Myocyte (in vitro differentiated cells): ENCODE results near the gene SND1. TPM values are rescaled to one million over a fixed set of nuclear protein-coding genes. Genes with fewer than 3 reads are reported as not detected.

Experiments
- DNase-seq: peaks from one replicate; pipeline ENCODE4 v3.0.0-alpha.2; 2012; ENCODE audit warnings: low read depth
- total RNA-seq: library from RNA; depleted of rRNA; stranded (reverse); fragments of >200 nt; gene quantifications from 2 replicates; pipeline ENCODE4 v1.2.3, GENCODE V29; 2014

SND1 gene
- total RNA-seq, 1 donor from 2014 or later: 218 TPM

DNA sequence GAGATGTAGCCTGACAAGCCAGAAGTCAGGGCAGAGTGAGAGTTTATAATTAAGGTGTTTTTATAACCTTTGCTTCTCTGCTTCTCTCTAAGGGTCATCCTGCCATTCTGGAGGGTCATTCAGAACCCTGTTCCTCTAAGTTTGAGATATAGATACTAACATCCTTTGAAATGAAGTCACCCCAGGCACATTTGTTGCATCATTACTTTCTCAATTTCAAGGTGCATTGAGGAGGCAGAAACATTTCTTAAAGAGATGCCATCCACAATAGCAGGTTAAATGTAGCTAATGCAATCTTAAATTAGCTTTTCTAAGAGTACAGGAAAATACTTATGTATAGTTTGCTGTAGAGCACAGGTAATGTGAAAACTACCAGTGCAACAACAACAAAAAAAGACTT lies 272.9 kb downstream of the SND1 start:
- no peak for DNase-seq

GRCh38 chr7:127927348-127927696 lies 275.3 kb downstream of the SND1 start:
- no peak for DNase-seq

GRCh38 chr7:127928222-127928621 lies 276.2 kb downstream of the SND1 start:
- DNase-seq: no peak

DNA sequence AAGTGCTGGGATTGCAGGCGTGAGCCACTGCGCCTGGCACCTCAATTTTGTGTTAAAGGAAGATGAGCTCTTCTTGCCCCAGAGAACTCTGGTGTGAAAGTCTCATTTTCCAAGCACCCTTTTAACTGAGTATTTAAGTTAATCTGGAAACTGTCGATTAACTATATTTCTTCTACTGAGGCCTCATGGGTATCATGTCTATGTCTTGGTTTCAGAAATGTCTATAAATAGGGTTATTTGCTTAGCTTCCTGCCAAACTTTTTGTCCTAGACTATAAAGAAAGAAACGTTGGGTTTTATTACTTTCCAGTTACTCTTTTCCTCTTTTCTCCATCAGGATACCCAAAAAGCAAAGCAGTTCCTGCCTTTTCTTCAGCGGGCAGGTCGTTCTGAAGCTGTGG lies 276.9 kb downstream of the SND1 start:
- no peak for DNase-seq

GRCh38 chr7:127930341-127931328 lies 278.6 kb downstream of the SND1 start:
- DNase-seq: no peak

DNA sequence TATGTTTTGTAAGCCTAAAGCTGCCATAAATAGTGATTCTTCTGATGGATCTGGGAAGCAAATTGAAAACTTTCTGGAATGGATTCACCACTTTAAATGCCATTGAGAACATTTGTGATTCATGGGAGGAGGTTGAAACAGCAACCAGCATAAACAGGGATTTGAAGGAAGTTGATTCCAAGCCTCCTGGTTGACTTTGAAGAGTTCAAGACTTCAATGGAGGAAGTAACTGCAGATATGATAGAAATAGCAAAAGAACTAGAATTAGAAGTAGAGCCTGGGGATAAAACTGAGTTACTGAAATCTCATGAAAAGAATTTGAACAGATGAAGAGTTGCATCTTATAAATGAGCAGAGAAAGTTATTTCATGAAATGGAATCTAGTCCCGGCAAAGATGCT lies 280.1 kb downstream of the SND1 start:
- no peak for DNase-seq

- no peak for DNase-seq
Measured at GRCh38 chr7:127932496-127932895, 280.5 kb downstream of the SND1 start.

- no peak for DNase-seq
Measured at GRCh38 chr7:127933146-127933545, 281.2 kb downstream of the SND1 start.

GRCh38 chr7:127934711-127935110 lies 282.7 kb downstream of the SND1 start:
- DNase-seq: no peak

GRCh38 chr7:127935847-127936376 lies 283.9 kb downstream of the SND1 start:
- DNase-seq: no peak

GRCh38 chr7:127937066-127937680 lies 285.2 kb downstream of the SND1 start:
- DNase-seq: no peak

- peak; percentile 92 for DNase-seq
Measured at GRCh38 chr7:127938588-127938987, 286.6 kb downstream of the SND1 start.

GRCh38 chr7:127940381-127941160 lies 288.6 kb downstream of the SND1 start:
- peak; percentile 19 for DNase-seq

- no peak for DNase-seq
Measured at GRCh38 chr7:127941476-127942210, 289.6 kb downstream of the SND1 start.

DNA sequence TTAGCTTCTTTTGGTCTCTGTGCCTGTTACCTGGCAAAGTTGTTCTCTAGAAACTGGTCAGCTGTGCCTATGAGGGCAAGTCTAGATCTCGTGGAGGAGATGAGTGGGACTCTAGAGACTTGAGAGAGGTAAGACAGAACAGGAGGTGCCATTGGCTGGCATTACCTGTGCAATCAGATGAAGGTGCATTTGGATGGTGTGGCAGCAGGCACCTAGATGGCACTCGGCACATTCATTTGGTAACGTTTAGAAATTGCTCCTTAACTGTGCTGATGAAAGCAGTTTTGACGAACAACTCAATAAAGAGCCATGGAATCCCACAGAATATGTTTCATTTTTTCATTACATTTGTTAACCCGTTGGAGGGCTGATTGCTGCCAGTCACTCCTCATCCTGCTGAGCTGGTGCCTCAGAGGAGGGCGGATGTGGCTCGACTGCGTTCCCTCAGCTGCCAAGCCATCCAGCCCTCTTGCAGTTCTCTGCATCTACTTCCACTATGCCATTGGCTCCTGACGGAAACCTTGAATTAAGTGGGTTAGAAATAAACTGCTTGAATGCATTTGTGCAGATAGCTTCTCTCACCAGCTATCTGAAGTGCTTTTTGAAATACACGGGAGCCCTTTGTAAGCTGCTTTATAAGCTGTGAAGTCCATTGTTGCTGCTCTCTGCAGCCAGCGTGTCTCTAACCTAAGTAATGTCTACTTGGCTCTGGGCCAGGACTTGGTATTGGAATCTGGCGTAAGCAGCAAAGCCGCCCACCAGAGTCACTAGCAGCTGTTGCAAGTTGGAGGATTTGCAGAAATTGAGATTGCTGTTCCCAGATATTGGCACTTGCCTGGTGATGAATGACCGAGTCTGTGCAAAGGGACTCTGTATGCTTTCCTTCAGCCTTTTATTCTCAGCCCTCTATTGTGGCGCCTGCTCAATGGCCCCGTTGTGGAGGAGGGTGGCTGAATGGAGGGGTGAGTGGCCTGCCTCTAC lies 291.8 kb downstream of the SND1 start:
- peak; percentile 75 for DNase-seq

GRCh38 chr7:127946111-127946510 lies 294.1 kb downstream of the SND1 start:
- no peak for DNase-seq

- DNase-seq: no peak
Measured at GRCh38 chr7:127946847-127947246, 294.9 kb downstream of the SND1 start.

- no peak for DNase-seq
Measured at GRCh38 chr7:127948312-127948711, 296.3 kb downstream of the SND1 start.

GRCh38 chr7:127948930-127949329 lies 296.9 kb downstream of the SND1 start:
- no peak for DNase-seq

DNA sequence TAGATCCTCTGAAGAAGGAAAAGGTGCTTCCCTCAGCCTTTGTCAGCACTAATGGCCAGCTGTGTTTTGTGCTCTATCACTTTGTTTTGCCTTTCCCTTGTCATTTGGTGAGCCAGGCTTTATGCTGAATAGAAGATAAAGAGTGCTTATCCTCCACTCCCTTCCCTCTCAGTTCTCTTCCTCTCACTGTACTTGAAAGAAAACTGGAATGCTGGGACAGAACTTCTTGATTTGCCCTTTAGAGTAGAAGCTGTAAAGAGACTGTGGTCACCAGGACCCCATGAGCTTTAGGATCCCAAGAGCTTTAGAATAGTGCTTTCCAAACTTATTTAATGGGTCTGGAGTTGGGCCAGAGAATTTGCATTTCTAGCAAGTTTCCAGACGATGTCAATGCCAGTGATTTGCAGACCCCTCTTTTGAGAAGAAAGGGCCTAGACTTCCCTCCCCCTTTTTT lies 297.8 kb downstream of the SND1 start:
- DNase-seq: no peak
